H1 (cell line): Measurements from ENCODE around the gene CTNND2. TPM values are rescaled to one million over a fixed set of nuclear protein-coding genes. Genes with fewer than 3 reads are reported as not detected.

Source experiments
- CTCF ChIA-PET: fragments of 300-600 bp; sonication (Branson Sonifier 250); formaldehyde crosslinking; loops from one replicate; lab custom pipeline; 2021; ENCODE audit not compliant: partially characterized antibody; lab: Charles Lee
- POLR2A ChIA-PET: fragments of 300-600 bp; sonication (Branson Sonifier 250); formaldehyde crosslinking; loops from one replicate; lab custom pipeline; 2021; ENCODE audit warnings: inconsistent platforms; ENCODE audit not compliant: partially characterized antibody; lab: Charles Lee
- DNase-seq, 2 experiments: peaks; one replicate each; pipeline versions ENCODE4 v3.0.0 to v3.0.0-alpha.2; 2010 to 2022; ENCODE audit warnings: low spot score in 2 of 2, low read depth in 1 of 2, mixed read lengths in 1 of 2
- FAIRE-seq: peaks from 2 replicates; lab custom pipeline; 2011; peaks lifted over from hg19 to GRCh38; lab: Jason Lieb, UNC
- H2AFZ ChIP-seq: 2 replicates; pipeline ENCODE4 v1.8.1; 2012; ENCODE audit warnings: low read length, inconsistent platforms
- H2AK5ac ChIP-seq: 2 replicates; pipeline ENCODE4 v1.6.1; 2013; ENCODE audit warnings: low read depth, low read length
- H2BK120ac ChIP-seq: replicated peaks from 2 replicates; pipeline ENCODE3; 2013; ENCODE audit warnings: low read depth, low read length, inconsistent platforms
- H2BK12ac ChIP-seq: 2 replicates; pipeline ENCODE4 v1.6.1; 2013; ENCODE audit warnings: low read depth, low read length
- H2BK15ac ChIP-seq: 2 replicates; pipeline ENCODE4 v1.6.1; 2013; ENCODE audit warnings: low read length
- H2BK20ac ChIP-seq: 2 replicates; pipeline ENCODE4 v1.6.1; 2013; ENCODE audit warnings: low read length
- H2BK5ac ChIP-seq: 2 replicates; pipeline ENCODE4 v1.6.1; 2013; ENCODE audit warnings: low read depth, low read length
- H3K14ac ChIP-seq: 2 replicates; pipeline ENCODE4 v1.6.1; 2013; ENCODE audit warnings: inconsistent platforms; ENCODE audit not compliant: insufficient read length
- H3K18ac ChIP-seq: 2 replicates; pipeline ENCODE4 v1.6.1; 2013; ENCODE audit warnings: low read length; ENCODE audit errors: extremely low read depth
- H3K23ac ChIP-seq: 2 replicates; pipeline ENCODE4 v1.6.1; 2013; ENCODE audit warnings: inconsistent platforms; ENCODE audit not compliant: insufficient read length
- H3K23me2 ChIP-seq: 2 replicates; pipeline ENCODE4 v1.6.1; 2013; ENCODE audit warnings: low read depth, low read length
- H3K27ac ChIP-seq: 2 replicates; pipeline ENCODE4 v1.6.1; 2011; ENCODE audit warnings: low read depth, low read length, inconsistent platforms
- H3K27me3 ChIP-seq, 4 experiments: replicated peaks in 1 of 4; 1 replicate in 1 of 4; 2 replicates in 3 of 4; pipeline versions ENCODE4 v1.6.1 to v1.8.1; 2011 to 2013; ENCODE audit warnings: low read length in 3 of 4, mild to moderate bottlenecking in 3 of 4, inconsistent platforms in 2 of 4, mixed read lengths in 2 of 4, moderate library complexity in 1 of 4; ENCODE audit not compliant: control insufficient read depth in 3 of 4, insufficient read depth in 3 of 4; ENCODE audit errors: extremely low read depth in 1 of 4
- H3K36me3 ChIP-seq, 4 experiments: 2 replicates each; pipeline versions ENCODE4 v1.6.1 to v1.8.1; 2011 to 2013; ENCODE audit warnings: mild to moderate bottlenecking in 4 of 4, low read length in 3 of 4, moderate library complexity in 2 of 4, control low read depth in 1 of 4, inconsistent platforms in 1 of 4; ENCODE audit not compliant: insufficient read depth in 4 of 4, control insufficient read depth in 2 of 4
- H3K4ac ChIP-seq: replicated peaks from 2 replicates; pipeline ENCODE3; 2013; ENCODE audit warnings: low read length, low read depth, mixed read lengths, inconsistent platforms; ENCODE audit not compliant: insufficient read length
- H3K4me1 ChIP-seq, 4 experiments: replicated peaks in 1 of 4; 1 replicate in 1 of 4; 2 replicates in 3 of 4; pipeline versions ENCODE4 v1.6.1 to v1.8.1; 2011 to 2013; ENCODE audit warnings: low read length in 3 of 4, inconsistent platforms in 2 of 4, mixed read lengths in 1 of 4; ENCODE audit not compliant: insufficient read depth in 4 of 4, control insufficient read depth in 3 of 4
- H3K4me2 ChIP-seq, 2 experiments: 2 replicates each; pipeline versions ENCODE4 v1.6.1 to v1.8.1; 2011 to 2013; ENCODE audit warnings: low read depth in 2 of 2, low read length in 2 of 2, control low read depth in 1 of 2, inconsistent platforms in 1 of 2, mild to moderate bottlenecking in 1 of 2; ENCODE audit not compliant: insufficient read depth in 1 of 2
- H3K4me3 ChIP-seq, 4 experiments: fragments of 200-600, 300-600 bp in 1 of 4; sonication (generic), shearing (Covaris generic), sonication (Bioruptor Twin) in 1 of 4; 2 replicates each; pipeline versions ENCODE4 v1.5.1 to v1.8.1; 2011 to 2016; ENCODE audit warnings: low read length in 4 of 4, low read depth in 3 of 4, control low read depth in 2 of 4, inconsistent platforms in 2 of 4, mild to moderate bottlenecking in 2 of 4, mixed read lengths in 1 of 4, moderate library complexity in 1 of 4; ENCODE audit not compliant: insufficient read depth in 2 of 4; ENCODE audit errors: extremely low read depth in 1 of 4
- H3K56ac ChIP-seq: replicated peaks from 2 replicates; pipeline ENCODE3; 2013; ENCODE audit warnings: low read depth, mild to moderate bottlenecking, mixed read lengths, low read length, inconsistent platforms; ENCODE audit not compliant: insufficient read length
- H3K79me1 ChIP-seq: 2 replicates; pipeline ENCODE4 v1.6.1; 2013; ENCODE audit warnings: low read depth, low read length, control low read depth
- H3K79me2 ChIP-seq, 2 experiments: 2 replicates each; pipeline versions ENCODE4 v1.6.1 to v1.8.1; 2012 to 2013; ENCODE audit warnings: low read length in 2 of 2, mild to moderate bottlenecking in 2 of 2, inconsistent platforms in 1 of 2; ENCODE audit not compliant: insufficient read depth in 2 of 2, control insufficient read depth in 1 of 2
- H3K9ac ChIP-seq, 4 experiments: replicated peaks in 1 of 4; 1 replicate in 1 of 4; 2 replicates in 3 of 4; pipeline versions ENCODE4 v1.6.1 to v1.8.1; 2011 to 2013; ENCODE audit warnings: low read depth in 3 of 4, low read length in 3 of 4, control low read depth in 2 of 4, mild to moderate bottlenecking in 2 of 4, moderate library complexity in 2 of 4, inconsistent platforms in 1 of 4; ENCODE audit errors: extremely low read depth in 1 of 4
- H3K9me3 ChIP-seq, 2 experiments: 2 replicates each; pipeline versions ENCODE4 v1.6.1 to v1.8.1; 2012 to 2013; ENCODE audit warnings: mild to moderate bottlenecking in 2 of 2, moderate library complexity in 2 of 2, control low read depth in 1 of 2, inconsistent platforms in 1 of 2, low read depth in 1 of 2, low read length in 1 of 2, mixed read lengths in 1 of 2; ENCODE audit not compliant: insufficient read depth in 2 of 2
- H4K20me1 ChIP-seq, 2 experiments: replicated peaks in 1 of 2; 2 replicates each; pipeline versions ENCODE3 to v1.8.1; 2011 to 2013; ENCODE audit warnings: inconsistent platforms in 2 of 2, low read length in 2 of 2, mild to moderate bottlenecking in 1 of 2; ENCODE audit not compliant: insufficient read depth in 2 of 2, control insufficient read depth in 1 of 2
- H4K5ac ChIP-seq: 2 replicates; pipeline ENCODE4 v1.6.1; 2013; ENCODE audit warnings: low read length, low read depth, mixed read lengths, inconsistent platforms; ENCODE audit not compliant: insufficient read length
- H4K8ac ChIP-seq: 2 replicates; pipeline ENCODE4 v1.8.0; 2013; ENCODE audit warnings: mild to moderate bottlenecking, moderate library complexity, low read length, inconsistent platforms; ENCODE audit not compliant: insufficient read depth; ENCODE audit errors: extremely low read depth
- H4K91ac ChIP-seq: replicated peaks from 2 replicates; pipeline ENCODE3; 2013; ENCODE audit warnings: low read length, mixed read lengths, inconsistent platforms; ENCODE audit not compliant: insufficient read length
- CBX8 ChIP-seq: fragments of 300-800, 300-1000 bp; sonication (generic); IDR thresholded peaks from 2 replicates; pipeline ENCODE4 v1.7.1; 2016; ENCODE audit warnings: low read depth, low read length, borderline replicate concordance
- KDM5A ChIP-seq: fragments of 200-600 bp; IDR thresholded peaks from 2 replicates; pipeline ENCODE4 v1.7.1; 2012; ENCODE audit warnings: mild to moderate bottlenecking, low read length, inconsistent platforms, mixed read lengths
- MAX ChIP-seq: IDR thresholded peaks from 2 replicates; pipeline ENCODE4 v1.6.1; 2012; ENCODE audit warnings: inconsistent platforms
- RNF2 ChIP-seq: fragments of 200-900, 300-1000 bp; sonication (generic); IDR thresholded peaks from 2 replicates; pipeline ENCODE4 v1.7.1; 2016; ENCODE audit warnings: borderline replicate concordance, low read depth, mild to moderate bottlenecking, antibody characterized with exemption, low read length; ENCODE audit not compliant: poor library complexity, severe bottlenecking; ENCODE audit errors: missing control alignments
- TBP ChIP-seq: IDR thresholded peaks from 2 replicates; pipeline ENCODE4 v1.6.1; 2011; ENCODE audit warnings: low read depth, low read length, improper control_type of control experiment
- USF2 ChIP-seq: IDR thresholded peaks from 2 replicates; pipeline ENCODE4 v1.6.1; 2011; ENCODE audit warnings: low read length, improper control_type of control experiment
- WGBS, 2 experiments: shearing (Covaris generic) in 1 of 2; methylation state at CpG; one replicate each; pipeline versions ENCODE4 v1.1.6 to v1.1.7; 2013 to 2015; ENCODE audit warnings: low lambda C conversion rate in 2 of 2, mixed read lengths in 2 of 2, inconsistent platforms in 1 of 2, low coverage in 1 of 2, missing lambda C conversion rate in 1 of 2; ENCODE audit not compliant: insufficient replicate concordance in 2 of 2, insufficient coverage in 1 of 2, insufficient read length in 1 of 2; ENCODE audit errors: extremely low coverage in 1 of 2, missing lambda C conversion rate in 1 of 2; 5-methylcytosine and 5-hydroxymethylcytosine counted together
- polyA plus RNA-seq, 7 experiments: library from polyadenylated mRNA; depleted of rRNA in 3 of 7; stranded (reverse) in 5 of 7; unstranded in 2 of 7; fragments of >200 nt in 5 of 7; fragments of 200-250 nt in 2 of 7; gene quantifications; 1 replicate in 5 of 7; 2 replicates in 1 of 7; 4 replicates in 1 of 7; pipeline versions ENCODE4 v1.2.1 to v1.2.3, GENCODE V29; 2011 to 2013; ENCODE audit warnings: missing spikeins in 2 of 7, mixed read lengths in 2 of 7
- total RNA-seq: library from RNA; stranded (reverse); fragmentation: NEBNext Ultra II Directional; extraction: Animal tissue kit (Norgen Biotek cat#: 25700); gene quantifications from 2 replicates; pipeline ENCODE4 v1.2.1, GENCODE V29; 2021

The CTNND2 gene
- total and polyA plus RNA-seq, 2 of the 8 experiments (the other 6 are each of a cell fraction or from before 2014, with no cell fraction given): 7.4 to 14.2 TPM

GRCh38 chr5:11931638-11932037 is 27.4 kb upstream of the CTNND2 start:
- Histone ChIP-seq H2BK5ac (no peak overlapping the region), H3K9ac (no peak overlapping the region), H3K36me3 (no peaks in the 10 kb centered on the region), H2BK12ac (no peak overlapping the region), H3K18ac (no peak overlapping the region), H3K4ac (no peak overlapping the region), H4K5ac (no peak overlapping the region), H2BK20ac (no peak overlapping the region), H3K79me1 (no peaks in the 10 kb centered on the region), H4K91ac (no peak overlapping the region), H2AFZ (no peak overlapping the region), H2BK15ac (no peak overlapping the region), H4K20me1 (no peaks in the 10 kb centered on the region), H2AK5ac (no peak overlapping the region), H3K79me2 (no peaks in the 10 kb centered on the region), H3K23ac (no peak overlapping the region), H3K4me3 (no peak overlapping the region), H3K9me3 (no peaks in the 10 kb centered on the region), H3K14ac (no peak overlapping the region), H4K8ac (no peak overlapping the region), H3K27me3 (no peaks in the 10 kb centered on the region), H2BK120ac (no peak overlapping the region), H3K4me1 (no peaks in the 10 kb centered on the region), H3K27ac (no peak overlapping the region), H3K23me2 (no peaks in the 10 kb centered on the region), H3K4me2 (no peak overlapping the region), H3K56ac (no peak overlapping the region)
- DNase-seq (no peak), FAIRE-seq (no peak)
- POLR2A ChIA-PET: no interaction called here
- CTCF ChIA-PET: no interaction called here
- TF ChIP-seq TBP (no peak), CBX8 (no peak), KDM5A (no peak), USF2 (no peak), MAX (no peak), RNF2 (no peak)
- WGBS, 2 experiments: 95% methylated on average over 20 of the region's 20 CpGs; no CpG with 5 or more reads in 1 of the 2 experiments
